Suprapubic skin (tissue), 4 donors: Measurements from ENCODE around the gene RUNX2. TPM values are rescaled to one million over a fixed set of nuclear protein-coding genes. Genes with fewer than 3 reads are reported as not detected.
A peak's percentile ranks its signal among the peaks of the same experiment; 100 is the strongest.

Experiments used
- DNase-seq, 2 donors: peaks; one replicate each; pipeline ENCODE4 v3.0.0-alpha.2; 2019; ENCODE audit warnings: low spot score in 2 of 2
- H3K27ac ChIP-seq: fragments of 200-600 bp; sonication (generic); one replicate; pipeline ENCODE4 v1.5.1; 2019
- H3K27me3 ChIP-seq: fragments of 200-600 bp; sonication (generic); one replicate; pipeline ENCODE4 v1.5.1; 2019
- H3K36me3 ChIP-seq: fragments of 200-600 bp; sonication (generic); one replicate; pipeline ENCODE4 v1.5.1; 2019
- H3K4me1 ChIP-seq: fragments of 200-600 bp; sonication (generic); one replicate; pipeline ENCODE4 v1.5.1; 2019
- H3K4me3 ChIP-seq: fragments of 200-600 bp; sonication (generic); one replicate; pipeline ENCODE4 v1.5.1; 2019; ENCODE audit warnings: mild to moderate bottlenecking
- H3K9me3 ChIP-seq: fragments of 200-600 bp; sonication (generic); one replicate; pipeline ENCODE4 v1.5.1; 2019
- CTCF ChIP-seq, 2 donors: fragments of 200-600 bp in 1 of 2; fragments of 450-650 bp in 1 of 2; sonication (generic) in 1 of 2; IDR thresholded peaks; one replicate each; pipeline ENCODE4 v1.5.1; 2016 to 2019; ENCODE audit warnings: antibody characterized with exemption in 2 of 2, mild to moderate bottlenecking in 1 of 2, moderate library complexity in 1 of 2
- EP300 ChIP-seq: sonication (generic); formaldehyde crosslinking; IDR thresholded peaks from one replicate; pipeline ENCODE4 v1.6.1; 2017; ENCODE audit warnings: antibody characterized with exemption
- POLR2A ChIP-seq, 2 donors: fragments of 450-650 bp; IDR thresholded peaks; one replicate each; pipeline ENCODE4 v1.6.1; 2017; ENCODE audit warnings: antibody characterized with exemption in 2 of 2, mild to moderate bottlenecking in 2 of 2, moderate library complexity in 2 of 2
- POLR2AphosphoS5 ChIP-seq, 3 donors: sonication (generic); formaldehyde crosslinking; IDR thresholded peaks; one replicate each; pipeline ENCODE4 v1.6.1; 2017; ENCODE audit warnings: antibody characterized with exemption in 3 of 3
- WGBS: methylation state at CpG from one replicate; pipeline ENCODE4 v1.1.5; 2018; 5-methylcytosine and 5-hydroxymethylcytosine counted together
- total RNA-seq, 4 donors: library from RNA; depleted of rRNA; stranded (reverse); fragments of >200 nt; gene quantifications; one replicate each; pipeline ENCODE4 v1.1.0, GENCODE V29; 2016

RUNX2 gene
- total RNA-seq, 4 donors from 2014 or later: 2.6 to 5.9 (median 3.1) TPM

- Histone ChIP-seq H3K36me3 (no peaks in the 10 kb centered on the region), H3K4me3 (no peak overlapping the region), H3K27ac (no peak overlapping the region), H3K27me3 (no peaks in the 10 kb centered on the region), H3K4me1 (peaks cover 25% of the 10 kb centered on the region), H3K9me3 (no peaks in the 10 kb centered on the region)
- WGBS: 22% methylated on average over 2 of the region's 2 CpGs
- no peak for DNase-seq
- TF ChIP-seq EP300: no peak
- no peak for TF ChIP-seq POLR2AphosphoS5 (IDR thresholded peaks at IDR 0.05)
- TF ChIP-seq POLR2A (IDR thresholded peaks at IDR 0.05): no peak
- no peak for TF ChIP-seq CTCF (IDR thresholded peaks at IDR 0.05)
Observed at GRCh38 chr6:45432977-45433376, 104.8 kb downstream of the RUNX2 start.

DNA sequence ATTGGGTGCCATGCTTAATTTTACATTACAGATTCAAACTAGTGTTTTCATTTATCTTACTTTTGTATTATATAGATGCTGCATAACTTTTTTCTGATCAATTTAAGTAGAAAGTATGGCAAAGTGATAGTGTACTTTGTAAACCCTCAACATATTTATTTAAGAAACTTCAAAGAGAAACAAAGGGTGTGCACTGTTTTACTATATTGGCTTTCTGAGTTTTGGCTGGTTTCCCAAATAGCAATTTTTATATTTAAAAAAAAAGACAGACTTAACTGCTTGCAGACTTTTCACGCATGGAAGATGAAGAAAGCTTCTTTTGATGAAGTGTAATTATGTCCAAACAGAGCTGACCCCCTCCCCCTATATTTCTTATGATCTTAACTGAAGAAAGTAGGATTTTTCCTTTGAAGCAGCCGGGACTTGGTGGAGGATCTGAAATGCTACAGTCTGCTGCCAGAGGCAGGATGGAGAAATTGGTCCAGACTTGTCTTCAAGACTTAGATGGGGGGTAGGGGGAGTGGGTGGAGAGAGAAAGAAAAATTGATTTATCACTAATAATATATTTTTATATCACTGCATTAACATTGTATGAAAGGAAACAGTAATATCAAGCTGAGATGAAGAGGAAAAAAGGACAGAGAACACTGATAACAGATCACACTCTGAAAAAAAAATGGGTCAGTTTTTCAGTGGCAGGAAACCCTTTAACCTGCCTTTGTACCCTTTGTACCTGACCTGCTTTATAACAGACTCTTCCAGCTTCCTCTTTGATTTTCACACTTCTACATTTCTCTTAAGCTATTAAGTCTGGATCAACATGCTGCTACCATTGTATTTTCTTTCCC is 105.6 kb downstream of the RUNX2 start:
- TF ChIP-seq POLR2A (IDR thresholded peaks at IDR 0.05): no peak
- no peak for TF ChIP-seq EP300
- no peak for TF ChIP-seq CTCF (IDR thresholded peaks at IDR 0.05)
- TF ChIP-seq POLR2AphosphoS5 (IDR thresholded peaks at IDR 0.05): no peak
- H3K9me3 ChIP-seq: no peaks in the 10 kb centered on the region
- no peak for DNase-seq
- 35% methylated on average over 2 of the region's 2 CpGs for WGBS
- peaks cover 29% of the 10 kb centered on the region for H3K4me1 ChIP-seq
- no peaks in the 10 kb centered on the region for H3K27me3 ChIP-seq
- no peak overlapping the region for H3K4me3 ChIP-seq
- H3K27ac ChIP-seq: no peak overlapping the region
- H3K36me3 ChIP-seq: no peaks in the 10 kb centered on the region

DNA sequence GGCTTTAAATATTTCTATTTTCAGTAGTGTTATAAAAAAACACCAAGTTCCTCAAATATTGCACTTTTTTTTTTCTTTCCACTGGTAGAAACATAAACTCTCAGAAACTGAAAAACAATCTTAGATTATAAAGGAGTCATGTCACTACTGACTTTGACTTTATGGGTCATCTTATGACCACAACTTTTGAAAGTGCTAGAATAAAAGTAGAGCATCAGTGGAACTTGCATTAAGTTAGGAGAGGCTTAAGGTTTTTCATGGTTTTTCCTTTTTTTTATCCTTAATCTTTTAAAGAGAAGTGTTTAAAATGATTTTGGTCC is 106.2 kb downstream of the RUNX2 start:
- no peak overlapping the region for H3K27ac ChIP-seq
- H3K4me3 ChIP-seq: no peak overlapping the region
- H3K27me3 ChIP-seq: no peaks in the 10 kb centered on the region
- TF ChIP-seq CTCF (IDR thresholded peaks at IDR 0.05): no peak
- TF ChIP-seq EP300: no peak
- no peak for TF ChIP-seq POLR2AphosphoS5 (IDR thresholded peaks at IDR 0.05)
- no peak for TF ChIP-seq POLR2A (IDR thresholded peaks at IDR 0.05)
- no peaks in the 10 kb centered on the region for H3K9me3 ChIP-seq
- no peaks in the 10 kb centered on the region for H3K36me3 ChIP-seq
- H3K4me1 ChIP-seq: peaks cover 35% of the 10 kb centered on the region
- no peak for DNase-seq

DNA sequence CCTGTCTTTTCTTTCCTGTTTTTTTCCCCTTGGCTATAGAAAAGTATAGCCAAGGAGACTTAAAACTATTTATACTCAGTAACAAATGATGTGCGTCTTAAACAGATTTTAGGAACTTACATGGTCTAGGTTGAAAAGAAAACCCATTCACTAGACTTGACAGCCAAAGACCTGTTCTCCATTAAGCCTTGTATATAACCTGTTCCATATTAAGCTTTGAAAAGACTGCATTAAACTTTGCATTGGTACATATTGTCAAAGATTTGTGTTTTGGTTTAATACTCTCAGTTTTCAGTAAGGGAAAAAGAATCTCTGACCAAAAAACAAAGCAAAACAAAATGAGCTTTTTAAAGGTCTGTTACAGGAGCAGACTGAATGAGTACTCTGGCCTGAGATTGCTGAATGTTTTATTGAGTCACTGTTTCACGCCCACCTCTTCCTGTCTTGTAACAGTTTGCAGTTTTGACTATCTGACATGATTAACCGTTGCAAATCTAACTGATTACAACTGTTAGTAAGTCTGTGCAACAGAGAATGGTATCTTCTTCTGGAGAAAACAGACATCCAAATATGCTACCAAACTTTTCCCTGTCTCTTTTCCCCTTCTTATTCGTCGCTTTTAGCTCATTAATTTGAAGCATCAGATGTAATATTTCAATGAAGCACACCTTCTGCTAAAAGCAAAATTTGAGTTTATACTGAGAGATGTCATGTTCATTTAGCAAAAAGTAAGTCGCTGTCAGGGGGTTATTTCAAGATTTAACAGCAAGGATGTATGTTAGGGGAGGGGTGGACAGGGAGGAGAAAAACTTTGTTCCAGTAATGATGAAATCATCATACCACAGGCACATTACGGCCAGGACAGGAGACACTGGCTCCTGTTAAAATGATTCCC is 108.7 kb downstream of the RUNX2 start:
- Histone ChIP-seq H3K27me3 (no peaks in the 10 kb centered on the region), H3K4me1 (peaks cover 36% of the 10 kb centered on the region), H3K9me3 (no peaks in the 10 kb centered on the region), H3K27ac (peak overlapping the region; percentile 15), H3K36me3 (no peaks in the 10 kb centered on the region), H3K4me3 (no peak overlapping the region)
- DNase-seq: no peak
- 42% methylated on average over 7 of the region's 7 CpGs for WGBS
- no peak for TF ChIP-seq POLR2AphosphoS5 (IDR thresholded peaks at IDR 0.05)
- no peak for TF ChIP-seq POLR2A (IDR thresholded peaks at IDR 0.05)

DNA sequence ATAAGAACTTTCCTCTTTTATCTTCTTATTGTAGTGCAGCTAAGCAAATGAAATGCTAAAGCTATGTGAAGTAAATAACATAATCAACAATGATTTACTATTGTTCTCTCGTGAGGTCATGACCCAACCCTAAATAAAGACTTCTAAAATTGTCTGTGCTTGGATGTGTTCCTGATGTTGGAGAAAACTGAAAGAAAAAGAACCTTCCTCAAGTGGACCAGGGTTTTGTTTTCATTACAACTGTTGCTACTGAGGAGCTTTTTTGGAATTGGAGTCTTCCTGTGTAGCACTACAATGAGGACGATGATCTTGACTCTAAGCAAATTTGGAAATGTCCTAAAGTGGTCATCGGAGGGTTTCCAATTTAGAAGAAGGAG is 109.3 kb downstream of the RUNX2 start:
- Histone ChIP-seq H3K4me3 (no peak overlapping the region), H3K27ac (peak overlapping the region; percentile 15), H3K36me3 (no peaks in the 10 kb centered on the region), H3K27me3 (no peaks in the 10 kb centered on the region), H3K4me1 (peaks cover 36% of the 10 kb centered on the region), H3K9me3 (no peaks in the 10 kb centered on the region)
- TF ChIP-seq EP300 (no peak), CTCF (IDR thresholded peaks at IDR 0.05) (no peak)
- no peak for DNase-seq
- 65% methylated on average over 3 of the region's 3 CpGs for WGBS
